Prostate gland (tissue), 2 donors: ENCODE data around the gene THSD4. TPM values are rescaled to one million over a fixed set of nuclear protein-coding genes. Genes with fewer than 3 reads are reported as not detected.
"Not testable (repeated sequence)": the region's sequence is repeated elsewhere in the genome, so short reads cannot be mapped to it uniquely, and the experiment has no call there.

Experiments
- DNase-seq: peaks from one replicate; pipeline ENCODE4 v3.0.0-alpha.2; 2019; ENCODE audit warnings: low spot score
- H3K27ac ChIP-seq, 2 donors: fragments of 200-600 bp; sonication (generic); 2 replicates each; pipeline ENCODE4 v1.5.1; 2017 to 2019
- H3K27me3 ChIP-seq: fragments of 200-600 bp; sonication (generic); replicated peaks from 2 replicates; pipeline ENCODE4 v1.5.1; 2019; ENCODE audit not compliant: insufficient read depth
- H3K36me3 ChIP-seq, 2 donors: fragments of 200-600 bp; sonication (generic); 1 replicate in 1 of 2; 2 replicates in 1 of 2; pipeline versions ENCODE4 v1.5.1 to v1.8.1; 2017 to 2019
- H3K4me1 ChIP-seq: fragments of 200-600 bp; sonication (generic); replicated peaks from 2 replicates; pipeline ENCODE4 v1.5.1; 2019
- H3K4me3 ChIP-seq, 2 donors: fragments of 200-600 bp; sonication (generic); 2 replicates each; pipeline ENCODE4 v1.5.1; 2017 to 2019
- H3K9me3 ChIP-seq: fragments of 200-600 bp; sonication (generic); 2 replicates; pipeline ENCODE4 v1.5.1; 2017
- POLR2A ChIP-seq: fragments of 450-650 bp; IDR thresholded peaks from one replicate; pipeline ENCODE4 v1.6.1; 2016; ENCODE audit warnings: antibody characterized with exemption, mild to moderate bottlenecking
- POLR2AphosphoS5 ChIP-seq: sonication (generic); formaldehyde crosslinking; IDR thresholded peaks from one replicate; pipeline ENCODE4 v1.6.1; 2017; ENCODE audit warnings: antibody characterized with exemption
- WGBS: methylation state at CpG from one replicate; pipeline ENCODE4 v1.1.5; 2018; 5-methylcytosine and 5-hydroxymethylcytosine counted together
- intact Hi-C: fragments of 100-400 bp; cut with DNase I; formaldehyde crosslinking; loops from one replicate; pipeline ENCODE4 v1.14.2; 2022
- total RNA-seq, 2 donors: library from RNA; depleted of rRNA; stranded (reverse); fragments of >200 nt; gene quantifications; one replicate each; pipeline ENCODE4 v1.1.0, GENCODE V29; 2016
- TF ChIP-seq, protein P1 (sequence below), 4 experiments: fragments of 200-600 bp in 2 of 4; fragments of 450-650 bp in 2 of 4; sonication (generic) in 2 of 4; IDR thresholded peaks; 1 replicate in 3 of 4; 2 replicates in 1 of 4; pipeline ENCODE4 v1.5.1; 2016 to 2019; ENCODE audit warnings: antibody characterized with exemption in 4 of 4, mild to moderate bottlenecking in 2 of 4, moderate library complexity in 2 of 4

Gene THSD4
- total RNA-seq, 2 donors from 2014 or later, result 84.1 to 223 TPM

- no peak overlapping the region for H3K4me3 ChIP-seq
- H3K36me3 ChIP-seq, result no peaks in the 10 kb centered on the region
- no peak for DNase-seq
- H3K27ac ChIP-seq, result no peak overlapping the region
- no peaks in the 10 kb centered on the region for H3K27me3 ChIP-seq
- WGBS, result 87% methylated on average over 11 of the region's 11 CpGs
- intact Hi-C loops, result no loop called here
- H3K9me3 ChIP-seq, result no peaks in the 10 kb centered on the region
- TF ChIP-seq, protein P1, sequence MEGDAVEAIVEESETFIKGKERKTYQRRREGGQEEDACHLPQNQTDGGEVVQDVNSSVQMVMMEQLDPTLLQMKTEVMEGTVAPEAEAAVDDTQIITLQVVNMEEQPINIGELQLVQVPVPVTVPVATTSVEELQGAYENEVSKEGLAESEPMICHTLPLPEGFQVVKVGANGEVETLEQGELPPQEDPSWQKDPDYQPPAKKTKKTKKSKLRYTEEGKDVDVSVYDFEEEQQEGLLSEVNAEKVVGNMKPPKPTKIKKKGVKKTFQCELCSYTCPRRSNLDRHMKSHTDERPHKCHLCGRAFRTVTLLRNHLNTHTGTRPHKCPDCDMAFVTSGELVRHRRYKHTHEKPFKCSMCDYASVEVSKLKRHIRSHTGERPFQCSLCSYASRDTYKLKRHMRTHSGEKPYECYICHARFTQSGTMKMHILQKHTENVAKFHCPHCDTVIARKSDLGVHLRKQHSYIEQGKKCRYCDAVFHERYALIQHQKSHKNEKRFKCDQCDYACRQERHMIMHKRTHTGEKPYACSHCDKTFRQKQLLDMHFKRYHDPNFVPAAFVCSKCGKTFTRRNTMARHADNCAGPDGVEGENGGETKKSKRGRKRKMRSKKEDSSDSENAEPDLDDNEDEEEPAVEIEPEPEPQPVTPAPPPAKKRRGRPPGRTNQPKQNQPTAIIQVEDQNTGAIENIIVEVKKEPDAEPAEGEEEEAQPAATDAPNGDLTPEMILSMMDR (IDR thresholded peaks at IDR 0.05), result no peak
- TF ChIP-seq POLR2A, result no peak
- no peak for TF ChIP-seq POLR2AphosphoS5
- no peaks in the 10 kb centered on the region for H3K4me1 ChIP-seq
These were observed 248.0 kb downstream of the THSD4 start for GRCh38 chr15:71362987-71363968.

- H3K4me3 ChIP-seq, result no peak overlapping the region
- no peaks in the 10 kb centered on the region for H3K27me3 ChIP-seq
- intact Hi-C loops, result no loop called here
- H3K27ac ChIP-seq, result no peak overlapping the region
- no peaks in the 10 kb centered on the region for H3K9me3 ChIP-seq
- no peak for TF ChIP-seq POLR2AphosphoS5
- TF ChIP-seq POLR2A, result no peak
- TF ChIP-seq, protein P1 (IDR thresholded peaks at IDR 0.05), result no peak
- no peaks in the 10 kb centered on the region for H3K4me1 ChIP-seq
- H3K36me3 ChIP-seq, result no peaks in the 10 kb centered on the region
- WGBS, result 66% methylated on average over 5 of the region's 5 CpGs
- peak; percentile 29 for DNase-seq
These were observed 248.9 kb downstream of the THSD4 start for GRCh38 chr15:71364117-71364584.

DNA sequence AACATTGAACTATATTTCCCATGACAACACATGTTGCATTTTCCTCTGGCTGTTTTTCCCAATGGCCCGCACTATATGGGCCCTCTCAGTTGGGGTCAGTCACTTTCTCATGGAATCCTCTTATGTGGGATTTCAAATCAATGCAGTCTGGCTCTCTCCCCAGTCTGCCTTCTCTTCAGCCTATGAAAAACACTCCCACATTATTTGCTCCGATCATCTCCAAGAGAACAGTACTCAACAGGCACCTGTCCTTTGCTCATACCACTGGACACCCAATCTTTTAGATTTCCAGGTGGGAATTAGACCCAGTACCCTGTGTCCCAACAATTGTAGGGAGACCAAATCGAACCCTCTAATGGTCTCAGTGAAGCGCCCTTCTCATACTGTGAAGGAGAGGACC, 251.3 kb downstream of the THSD4 start:
- Histone ChIP-seq H3K4me3 (no peak overlapping the region), H3K4me1 (no peaks in the 10 kb centered on the region), H3K9me3 (no peaks in the 10 kb centered on the region), H3K27me3 (no peaks in the 10 kb centered on the region), H3K36me3 (no peaks in the 10 kb centered on the region), H3K27ac (no peak overlapping the region)
- TF ChIP-seq, protein P1 (IDR thresholded peaks at IDR 0.05), result no peak
- no peak for TF ChIP-seq POLR2AphosphoS5
- no peak for TF ChIP-seq POLR2A
- WGBS, result 94% methylated on average over 4 of the region's 4 CpGs
- intact Hi-C loops, result no loop called here
- no peak for DNase-seq

DNA sequence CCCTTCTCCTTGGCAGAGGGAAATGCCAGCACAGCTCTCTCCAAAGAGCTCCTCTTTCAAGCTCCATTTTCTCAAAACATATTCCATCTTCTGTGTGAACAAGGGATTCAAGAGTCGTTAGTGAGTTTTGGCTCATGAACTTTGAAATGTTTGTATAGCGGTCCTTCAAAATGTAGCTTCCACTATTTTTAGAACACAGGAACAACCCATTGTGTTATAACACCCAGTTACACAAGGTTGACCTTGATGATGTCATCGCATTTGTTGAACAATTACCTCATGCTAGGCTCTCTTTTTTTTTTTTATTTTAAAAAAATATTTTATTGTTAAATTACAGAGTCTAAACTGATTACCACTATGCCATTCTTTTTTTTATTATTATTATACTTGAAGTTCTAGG, 251.7 kb downstream of the THSD4 start:
- Histone ChIP-seq H3K4me3 (no peak overlapping the region), H3K27me3 (no peaks in the 10 kb centered on the region), H3K36me3 (no peaks in the 10 kb centered on the region), H3K9me3 (no peaks in the 10 kb centered on the region), H3K4me1 (no peaks in the 10 kb centered on the region), H3K27ac (no peak overlapping the region)
- no peak for TF ChIP-seq POLR2AphosphoS5
- intact Hi-C loops, result no loop called here
- no peak for DNase-seq
- WGBS, result 65% methylated on average over 3 of the region's 3 CpGs

GRCh38 chr15:71367737-71368136, 252.5 kb downstream of the THSD4 start:
- H3K36me3 ChIP-seq, intact Hi-C loops, H3K4me3 ChIP-seq, H3K27me3 ChIP-seq, DNase-seq, H3K9me3 ChIP-seq, H3K4me1 ChIP-seq, H3K27ac ChIP-seq: not testable (repeated sequence)
- 60% methylated on average over 1 of the region's 1 CpG for WGBS

DNA sequence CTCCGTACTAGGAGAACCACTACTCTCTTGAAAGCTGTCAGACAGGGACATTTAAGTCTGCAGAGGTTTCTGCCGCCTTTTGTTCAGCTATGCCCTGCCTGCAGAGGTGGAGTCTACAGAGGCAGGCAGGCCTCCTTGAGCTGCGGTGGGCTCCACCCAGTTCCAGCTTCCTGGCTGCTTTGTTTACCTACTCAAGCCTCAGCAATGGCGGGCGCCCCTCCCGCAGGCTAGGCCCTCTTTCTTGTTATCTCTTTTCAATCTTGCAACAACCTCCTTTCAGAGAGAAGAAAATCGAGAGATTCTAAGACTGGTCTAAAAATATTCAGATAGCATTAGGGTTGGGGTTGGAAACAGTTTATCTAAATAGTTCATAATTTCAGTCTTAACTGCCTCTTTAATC, 257.5 kb downstream of the THSD4 start:
- H3K27ac ChIP-seq, result peak overlapping the region in 1 of 2 donors; percentile 38
- DNase-seq, H3K4me1 ChIP-seq, H3K9me3 ChIP-seq, H3K4me3 ChIP-seq, H3K27me3 ChIP-seq, intact Hi-C loops, H3K36me3 ChIP-seq: not testable (repeated sequence)
- 23% methylated on average over 7 of the region's 7 CpGs for WGBS
